H9 (cell line): Measurements from ENCODE around the gene TPSAB1. TPM values are rescaled to one million over a fixed set of nuclear protein-coding genes. Genes with fewer than 3 reads are reported as not detected.

Source experiments
- DNase-seq: peaks from one replicate; pipeline ENCODE4 v3.0.0-alpha.2; 2017
- H2AFZ ChIP-seq: one replicate; pipeline ENCODE4 v1.6.1; 2013; ENCODE audit warnings: mild to moderate bottlenecking, low read length, control low read depth, moderate library complexity
- H2AK5ac ChIP-seq: 2 replicates; pipeline ENCODE4 v1.6.1; 2013; ENCODE audit warnings: low read length, control low read depth, mixed read lengths; ENCODE audit not compliant: insufficient read length
- H2BK120ac ChIP-seq: one replicate; pipeline ENCODE4 v1.6.1; 2013; ENCODE audit warnings: low read depth, mild to moderate bottlenecking, low read length, control low read depth, inconsistent platforms; ENCODE audit not compliant: poor library complexity, severe bottlenecking
- H2BK12ac ChIP-seq: 2 replicates; pipeline ENCODE4 v1.6.1; 2013; ENCODE audit warnings: low read length, control low read depth, mixed read lengths, low read depth; ENCODE audit not compliant: insufficient read length
- H2BK15ac ChIP-seq: 2 replicates; pipeline ENCODE4 v1.6.1; 2013; ENCODE audit warnings: low read depth, low read length, control low read depth
- H2BK20ac ChIP-seq: one replicate; pipeline ENCODE4 v1.6.1; 2013; ENCODE audit warnings: low read depth, mild to moderate bottlenecking, low read length, control low read depth, inconsistent platforms; ENCODE audit not compliant: poor library complexity, severe bottlenecking
- H2BK5ac ChIP-seq: 2 replicates; pipeline ENCODE4 v1.6.1; 2013; ENCODE audit warnings: low read length, control low read depth, mixed read lengths; ENCODE audit not compliant: insufficient read length
- H3K14ac ChIP-seq: 2 replicates; pipeline ENCODE4 v1.6.1; 2013; ENCODE audit warnings: low read length, control low read depth; ENCODE audit not compliant: insufficient read depth
- H3K18ac ChIP-seq: 2 replicates; pipeline ENCODE4 v1.6.1; 2013; ENCODE audit warnings: low read depth, mild to moderate bottlenecking, mixed read lengths, low read length, control low read depth; ENCODE audit not compliant: insufficient read length
- H3K23ac ChIP-seq: 2 replicates; pipeline ENCODE4 v1.6.1; 2013; ENCODE audit warnings: low read length, control low read depth, mixed read lengths, low read depth; ENCODE audit not compliant: insufficient read length
- H3K23me2 ChIP-seq: 2 replicates; pipeline ENCODE4 v1.6.1; 2013; ENCODE audit warnings: low read depth, mild to moderate bottlenecking, mixed read lengths, low read length, control low read depth; ENCODE audit not compliant: insufficient read length, poor library complexity, severe bottlenecking
- H3K27ac ChIP-seq: 2 replicates; pipeline ENCODE4 v1.5.1; 2013; ENCODE audit warnings: low read length, control low read depth, mixed read lengths, low read depth; ENCODE audit not compliant: insufficient read length
- H3K27me3 ChIP-seq: 2 replicates; pipeline ENCODE4 v1.6.1; 2013; ENCODE audit warnings: low read length, control low read depth, inconsistent platforms; ENCODE audit not compliant: insufficient read depth
- H3K4ac ChIP-seq: 2 replicates; pipeline ENCODE4 v1.6.1; 2013; ENCODE audit warnings: low read depth, mild to moderate bottlenecking, control low read depth, inconsistent platforms, low read length, moderate library complexity
- H3K4me1 ChIP-seq: 2 replicates; pipeline ENCODE4 v1.6.1; 2013; ENCODE audit warnings: low read length, control low read depth, inconsistent platforms; ENCODE audit not compliant: insufficient read depth
- H3K4me2 ChIP-seq: 2 replicates; pipeline ENCODE4 v1.6.1; 2013; ENCODE audit warnings: low read length, control low read depth, mixed read lengths; ENCODE audit not compliant: insufficient read length, insufficient read depth
- H3K56ac ChIP-seq: 2 replicates; pipeline ENCODE4 v1.6.1; 2013; ENCODE audit warnings: low read depth, mild to moderate bottlenecking, mixed read lengths, low read length, control low read depth; ENCODE audit not compliant: insufficient read length
- H3K79me1 ChIP-seq: 2 replicates; pipeline ENCODE4 v1.6.1; 2013; ENCODE audit warnings: low read depth, mild to moderate bottlenecking, moderate library complexity, low read length, control low read depth, inconsistent platforms; ENCODE audit not compliant: insufficient read depth, poor library complexity, severe bottlenecking
- H3K79me2 ChIP-seq: 2 replicates; pipeline ENCODE4 v1.6.1; 2013; ENCODE audit warnings: low read length, control low read depth, inconsistent platforms; ENCODE audit not compliant: insufficient read depth
- H3K9ac ChIP-seq: 2 replicates; pipeline ENCODE4 v1.6.1; 2013; ENCODE audit warnings: low read length, control low read depth, mixed read lengths; ENCODE audit not compliant: insufficient read length; ENCODE audit errors: extremely low read depth
- H3K9me3 ChIP-seq: one replicate; pipeline ENCODE4 v1.6.1; 2013; ENCODE audit warnings: low read depth, low read length, inconsistent platforms; ENCODE audit not compliant: control insufficient read depth
- H3T11ph ChIP-seq: one replicate; pipeline ENCODE4 v1.6.1; 2013; ENCODE audit warnings: mild to moderate bottlenecking, low read length, control low read depth, inconsistent platforms
- H4K20me1 ChIP-seq: one replicate; pipeline ENCODE4 v1.6.1; 2013; ENCODE audit not compliant: control insufficient read depth, insufficient read length, insufficient read depth
- H4K5ac ChIP-seq: 2 replicates; pipeline ENCODE4 v1.6.1; 2013; ENCODE audit warnings: low read depth, mild to moderate bottlenecking, mixed read lengths, low read length, control low read depth; ENCODE audit not compliant: insufficient read length
- H4K8ac ChIP-seq: replicated peaks from 2 replicates; pipeline ENCODE4 v1.6.1; 2013; ENCODE audit warnings: low read length, control low read depth, mixed read lengths, low read depth; ENCODE audit not compliant: insufficient read length
- H4K91ac ChIP-seq: 2 replicates; pipeline ENCODE4 v1.6.1; 2013; ENCODE audit warnings: low read depth, mild to moderate bottlenecking, moderate library complexity, mixed read lengths, low read length, control low read depth; ENCODE audit not compliant: insufficient read length
- H3K27ac Mint-ChIP-seq, 3 experiments: 2 replicates in 2 of 3; 3 replicates in 1 of 3; pipeline ENCODE4 v1.8.0; 2020 to 2021; ENCODE audit warnings: mixed read lengths in 3 of 3, mild to moderate bottlenecking in 1 of 3, moderate library complexity in 1 of 3
- H3K27me3 Mint-ChIP-seq: 2 replicates; pipeline ENCODE4 v1.8.0; 2021; ENCODE audit warnings: low read depth, mild to moderate bottlenecking, moderate library complexity, mixed read lengths
- H3K36me3 Mint-ChIP-seq, 3 experiments: 2 replicates in 2 of 3; 3 replicates in 1 of 3; pipeline ENCODE4 v1.8.0; 2020 to 2021; ENCODE audit warnings: low read depth in 3 of 3, mixed read lengths in 3 of 3; ENCODE audit not compliant: insufficient read depth in 1 of 3
- H3K4me1 Mint-ChIP-seq, 2 experiments: 2 replicates each; pipeline ENCODE4 v1.8.0; 2020; ENCODE audit warnings: mixed read lengths in 2 of 2
- H3K4me3 Mint-ChIP-seq, 2 experiments: 2 replicates in 1 of 2; 3 replicates in 1 of 2; pipeline ENCODE4 v1.8.0; 2020 to 2021; ENCODE audit warnings: mild to moderate bottlenecking in 2 of 2, mixed read lengths in 2 of 2, moderate library complexity in 1 of 2
- H3K9me3 Mint-ChIP-seq, 2 experiments: 2 replicates in 1 of 2; 3 replicates in 1 of 2; pipeline ENCODE4 v1.8.0; 2020; ENCODE audit warnings: mild to moderate bottlenecking in 2 of 2, mixed read lengths in 2 of 2, moderate library complexity in 1 of 2
- WGBS: extraction: QIAGEN DNeasy Blood & Tissue Kit; methylation state at CpG from one replicate; pipeline ENCODE4 v1.1.7; 2013; ENCODE audit warnings: missing lambda C conversion rate, low lambda C conversion rate, mixed read lengths; ENCODE audit not compliant: insufficient read length; ENCODE audit errors: extremely low coverage; 5-methylcytosine and 5-hydroxymethylcytosine counted together
- total RNA-seq: library from RNA; stranded (reverse); gene quantifications from 2 replicates; pipeline ENCODE4 v1.2.1, GENCODE V29; 2021
- TF ChIP-seq, protein P1 (sequence below): fragments of 200-600 bp; sonication (generic); conservative IDR thresholded peaks from 3 replicates; pipeline ENCODE4 v1.8.0; 2021; ENCODE audit warnings: antibody characterized with exemption, mild to moderate bottlenecking

TPSAB1 gene
- total RNA-seq, 1 experiment from 2014 or later, result not detected

GRCh38 chr16:1291576-1291974 lies 51.1 kb downstream of the TPSAB1 start:
- no peak overlapping the region for H3K27ac Mint-ChIP-seq
- H3K4me1 ChIP-seq, result peaks cover 2% of the 10 kb centered on the region; the same call in 1 of the 2 replicates
- H2BK15ac ChIP-seq, result no peak overlapping the region
- H3K27me3 ChIP-seq, result peaks cover 7% of the 10 kb centered on the region; the same call in 1 of the 2 replicates
- no peak overlapping the region for H3K56ac ChIP-seq
- no CpG with 5 or more reads among the region's 17 CpGs for WGBS
- no peak overlapping the region for H3K4me2 ChIP-seq
- H3K79me2 ChIP-seq, result no peaks in the 10 kb centered on the region
- no peak overlapping the region for H4K91ac ChIP-seq
- H3K18ac ChIP-seq, result no peak overlapping the region
- H3K4me1 Mint-ChIP-seq, result peaks cover 36 to 51% of the 10 kb centered on the region in 2 experiments
- DNase-seq, result no peak
- TF ChIP-seq, protein P1, sequence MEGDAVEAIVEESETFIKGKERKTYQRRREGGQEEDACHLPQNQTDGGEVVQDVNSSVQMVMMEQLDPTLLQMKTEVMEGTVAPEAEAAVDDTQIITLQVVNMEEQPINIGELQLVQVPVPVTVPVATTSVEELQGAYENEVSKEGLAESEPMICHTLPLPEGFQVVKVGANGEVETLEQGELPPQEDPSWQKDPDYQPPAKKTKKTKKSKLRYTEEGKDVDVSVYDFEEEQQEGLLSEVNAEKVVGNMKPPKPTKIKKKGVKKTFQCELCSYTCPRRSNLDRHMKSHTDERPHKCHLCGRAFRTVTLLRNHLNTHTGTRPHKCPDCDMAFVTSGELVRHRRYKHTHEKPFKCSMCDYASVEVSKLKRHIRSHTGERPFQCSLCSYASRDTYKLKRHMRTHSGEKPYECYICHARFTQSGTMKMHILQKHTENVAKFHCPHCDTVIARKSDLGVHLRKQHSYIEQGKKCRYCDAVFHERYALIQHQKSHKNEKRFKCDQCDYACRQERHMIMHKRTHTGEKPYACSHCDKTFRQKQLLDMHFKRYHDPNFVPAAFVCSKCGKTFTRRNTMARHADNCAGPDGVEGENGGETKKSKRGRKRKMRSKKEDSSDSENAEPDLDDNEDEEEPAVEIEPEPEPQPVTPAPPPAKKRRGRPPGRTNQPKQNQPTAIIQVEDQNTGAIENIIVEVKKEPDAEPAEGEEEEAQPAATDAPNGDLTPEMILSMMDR, result no peak
- H3K79me1 ChIP-seq, result no peaks in the 10 kb centered on the region
- no peaks in the 10 kb centered on the region for H4K20me1 ChIP-seq
- no peak overlapping the region for H3K9ac ChIP-seq
- no peak overlapping the region for H2BK120ac ChIP-seq
- H3T11ph ChIP-seq, result no peak overlapping the region
- H2BK20ac ChIP-seq, result no peak overlapping the region
- no peaks in the 10 kb centered on the region for H3K36me3 Mint-ChIP-seq
- no peak overlapping the region for H2BK5ac ChIP-seq
- H3K9me3 ChIP-seq, result no peaks in the 10 kb centered on the region
- H3K14ac ChIP-seq, result no peak overlapping the region
- H4K8ac ChIP-seq, result no peak overlapping the region
- no peaks in the 10 kb centered on the region for H3K23me2 ChIP-seq
- no peak overlapping the region for H3K4ac ChIP-seq
- H3K23ac ChIP-seq, result no peak overlapping the region
- H2AFZ ChIP-seq, result no peak overlapping the region
- no peak overlapping the region for H2AK5ac ChIP-seq
- no peaks in the 10 kb centered on the region for H3K9me3 Mint-ChIP-seq
- no peak overlapping the region for H4K5ac ChIP-seq
- peaks cover 64% of the 10 kb centered on the region for H3K27me3 Mint-ChIP-seq
- no peak overlapping the region for H3K27ac ChIP-seq
- H2BK12ac ChIP-seq, result no peak overlapping the region
- no peak overlapping the region; a peak in 1 of 5 replicates for H3K4me3 Mint-ChIP-seq

Other genes starting within 250 kb of the TPSAB1 start
- 0.22 and 0.37 TPM in 2 replicates for gene SSTR5, start 168.0 kb upstream of the TPSAB1 start, total RNA-seq
- gene C1QTNF8, start 144.5 kb upstream of the TPSAB1 start, total RNA-seq, result not detected in 2 replicates
- gene CACNA1H, start 87.6 kb upstream of the TPSAB1 start, total RNA-seq, result 41.9 and 43.3 TPM in 2 replicates
- not detected in 2 replicates for gene TPSG1, start 15.4 kb upstream of the TPSAB1 start, total RNA-seq
- not detected in 2 replicates for gene TPSB2, start 10.5 kb upstream of the TPSAB1 start, total RNA-seq
- not detected in 2 replicates for gene TPSD1, start 15.4 kb downstream of the TPSAB1 start, total RNA-seq
- gene UBE2I, start 68.9 kb downstream of the TPSAB1 start, total RNA-seq, result 286 and 290 TPM in 2 replicates
- 5.9 and 6.8 TPM in 2 replicates for gene BAIAP3, start 92.9 kb downstream of the TPSAB1 start, total RNA-seq
- 58.8 and 65.0 TPM in 2 replicates for gene TSR3, start 111.2 kb downstream of the TPSAB1 start, total RNA-seq
- 29.4 and 29.7 TPM in 2 replicates for gene GNPTG, start 111.2 kb downstream of the TPSAB1 start, total RNA-seq
- gene UNKL, start 174.0 kb downstream of the TPSAB1 start, total RNA-seq, result 32.0 and 33.3 TPM in 2 replicates
- 11.4 and 12.3 TPM in 2 replicates for gene UQCC4, start 180.0 kb downstream of the TPSAB1 start, total RNA-seq
- gene PERCC1, start 190.4 kb downstream of the TPSAB1 start, total RNA-seq, result not detected in 2 replicates
- gene CCDC154, start 203.9 kb downstream of the TPSAB1 start, total RNA-seq, result 1.3 and 2.0 TPM in 2 replicates
- gene CLCN7, start 234.3 kb downstream of the TPSAB1 start, total RNA-seq, result 70.0 and 75.3 TPM in 2 replicates
- 0.20 TPM in 1 of 2 replicates, not detected in the other for gene PTX4, start 248.2 kb downstream of the TPSAB1 start, total RNA-seq